NCI-H146 treated with DMSO at 0.1 percent for 48 hours (cell line): ENCODE results near the gene PDK1.
"Not testable (repeated sequence)": the region's sequence is repeated elsewhere in the genome, so short reads cannot be mapped to it uniquely, and the experiment has no call there.

Experiments
- DNase-seq: peaks from one replicate; lab custom pipeline; 2025; ENCODE audit not compliant: unreplicated experiment; lab: John Stamatoyannopoulos, UW

The PDK1 gene

DNA sequence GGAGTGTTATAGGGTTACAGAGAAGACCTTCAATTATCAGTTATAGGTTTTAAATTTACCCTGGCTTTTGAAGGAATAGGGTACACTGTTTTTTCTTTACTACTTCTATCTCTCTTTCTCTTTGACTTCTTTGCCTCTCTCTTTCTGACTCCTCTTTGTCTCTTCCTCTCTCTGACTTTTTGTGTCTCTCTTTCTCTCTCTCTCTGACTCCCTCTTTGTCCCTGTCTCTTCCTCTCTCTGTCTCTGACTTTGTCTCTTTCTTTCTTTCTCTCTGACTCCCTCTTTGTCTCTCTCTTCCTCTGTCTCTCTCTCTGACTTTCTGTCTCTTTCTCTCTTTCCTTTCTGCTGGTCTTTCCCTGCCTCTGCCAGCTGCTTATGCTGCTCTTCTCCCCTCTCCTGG, 36.3 kb downstream of the PDK1 start:
- DNase-seq, result not testable (repeated sequence)

- DNase-seq, result peak; percentile 12
Observed at GRCh38 chr2:172596776-172597175, 40.9 kb downstream of the PDK1 start.

DNA sequence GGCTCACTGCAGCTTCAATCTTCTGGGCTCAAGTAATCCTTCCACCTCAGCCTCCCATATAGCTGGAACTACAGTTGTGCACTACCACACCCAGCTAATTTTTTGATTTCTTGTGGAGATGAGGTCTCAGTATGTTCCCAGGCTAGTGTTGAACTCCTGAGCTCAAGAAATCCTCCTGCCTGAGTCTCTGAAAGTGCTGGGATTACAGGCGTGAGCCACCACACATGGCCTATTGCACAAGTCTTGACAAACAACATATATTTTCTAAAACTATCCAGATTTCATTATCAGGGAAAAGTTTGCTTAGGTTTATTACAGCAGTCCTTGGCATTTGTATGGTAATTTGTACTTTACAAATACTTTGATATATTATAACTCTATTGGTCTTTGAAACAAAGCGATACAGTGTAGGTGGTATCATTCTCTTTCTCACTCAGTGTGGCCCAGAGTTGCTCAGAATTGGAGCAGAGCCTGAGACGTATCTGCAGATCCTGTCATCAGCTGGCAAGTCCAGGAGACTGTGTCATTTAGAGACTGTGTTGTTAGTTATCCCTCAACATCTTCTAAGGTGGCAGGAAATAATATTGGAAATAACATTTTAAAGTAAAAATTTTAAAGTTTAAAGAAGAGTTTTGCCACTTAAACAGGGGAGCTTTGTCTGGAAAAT, 41.4 kb downstream of the PDK1 start:
- no peak for DNase-seq

DNA sequence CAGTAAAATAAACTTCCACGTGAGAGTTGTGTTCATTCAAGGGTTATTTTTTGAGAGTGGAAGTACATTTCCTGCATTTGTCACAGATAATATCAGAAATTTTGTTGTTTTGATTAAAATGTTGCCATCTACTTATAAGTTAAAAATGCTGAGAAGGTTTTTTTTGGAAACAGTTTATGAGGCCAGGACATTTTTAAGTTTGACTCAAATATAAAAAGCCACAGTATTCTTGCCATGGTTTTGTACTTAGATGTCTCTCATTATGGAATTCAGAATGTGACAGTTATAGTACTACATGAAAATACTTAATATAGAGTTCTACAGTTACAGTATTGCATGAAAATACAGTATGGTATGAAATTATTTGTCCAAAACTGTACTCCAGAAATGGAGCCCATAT, 44.1 kb downstream of the PDK1 start:
- no peak for DNase-seq

GRCh38 chr2:172600557-172601008, 44.7 kb downstream of the PDK1 start:
- DNase-seq, result no peak

DNA sequence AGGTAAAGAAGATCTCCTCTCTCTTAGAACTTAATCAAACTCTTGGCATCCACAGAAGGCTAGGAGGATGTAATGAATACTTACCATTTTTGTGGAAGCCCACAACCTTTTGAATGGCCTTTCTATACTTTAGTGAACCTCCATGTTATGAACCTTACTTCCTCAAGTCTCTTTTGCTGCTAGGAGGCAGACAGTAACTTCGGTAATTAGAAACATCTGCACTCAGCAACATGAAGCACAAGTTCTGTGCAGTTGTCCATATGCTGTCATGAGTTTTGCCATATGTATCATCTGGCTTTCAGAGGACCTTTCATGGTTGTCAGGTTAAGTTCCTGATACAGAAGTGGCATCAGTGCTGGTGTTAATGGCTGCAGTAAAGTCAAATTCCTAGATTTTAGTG, 50.4 kb downstream of the PDK1 start:
- no peak for DNase-seq

GRCh38 chr2:172607379-172607928, 51.6 kb downstream of the PDK1 start:
- no peak for DNase-seq

GRCh38 chr2:172609488-172609887, 53.6 kb downstream of the PDK1 start:
- no peak for DNase-seq

GRCh38 chr2:172612051-172612450, 56.2 kb downstream of the PDK1 start:
- DNase-seq, result no peak

GRCh38 chr2:172613040-172613439, 57.1 kb downstream of the PDK1 start:
- no peak for DNase-seq

GRCh38 chr2:172613615-172614231, 57.8 kb downstream of the PDK1 start:
- no peak for DNase-seq

DNA sequence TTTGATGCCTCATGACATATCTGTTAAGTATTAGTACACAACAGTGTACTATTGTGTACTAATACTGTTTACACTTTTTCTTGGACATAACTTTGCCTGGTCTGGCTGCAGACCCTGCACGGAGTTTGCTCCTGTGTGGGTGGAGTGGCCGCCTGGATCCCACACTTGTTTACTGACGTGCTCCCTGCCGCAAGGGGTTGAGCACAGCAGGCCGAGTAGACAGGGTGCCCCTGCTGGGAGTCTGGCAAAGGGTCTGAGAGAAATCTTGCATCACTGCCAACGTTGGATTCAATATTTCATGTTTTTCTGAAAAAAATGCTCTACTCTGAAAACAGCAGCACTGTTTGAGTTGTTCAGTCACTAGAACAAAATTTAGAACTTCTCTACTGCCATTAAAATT, 59.0 kb downstream of the PDK1 start:
- DNase-seq, result no peak

GRCh38 chr2:172615727-172616261, 59.9 kb downstream of the PDK1 start:
- DNase-seq, result no peak

DNA sequence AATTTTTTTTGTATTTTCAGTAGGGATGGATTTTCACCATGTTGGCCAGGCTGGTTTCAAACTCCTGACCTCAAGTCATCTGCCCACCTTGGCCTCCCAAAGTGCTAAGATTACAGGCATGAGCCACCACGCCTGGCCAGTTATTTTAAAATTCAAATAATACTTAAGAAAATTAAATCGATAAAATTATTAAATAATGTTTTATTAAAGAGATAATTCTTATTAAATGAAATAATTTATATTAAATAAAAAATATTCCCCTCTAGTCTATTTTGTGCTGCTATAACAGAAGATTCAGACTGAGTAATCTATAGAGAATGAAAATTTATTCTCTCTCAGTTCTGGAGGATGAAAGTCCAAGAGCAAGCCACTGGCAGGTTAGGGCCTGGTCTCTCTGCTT, 61.2 kb downstream of the PDK1 start:
- no peak for DNase-seq

GRCh38 chr2:172623249-172623965, 67.5 kb downstream of the PDK1 start:
- no peak for DNase-seq

DNA sequence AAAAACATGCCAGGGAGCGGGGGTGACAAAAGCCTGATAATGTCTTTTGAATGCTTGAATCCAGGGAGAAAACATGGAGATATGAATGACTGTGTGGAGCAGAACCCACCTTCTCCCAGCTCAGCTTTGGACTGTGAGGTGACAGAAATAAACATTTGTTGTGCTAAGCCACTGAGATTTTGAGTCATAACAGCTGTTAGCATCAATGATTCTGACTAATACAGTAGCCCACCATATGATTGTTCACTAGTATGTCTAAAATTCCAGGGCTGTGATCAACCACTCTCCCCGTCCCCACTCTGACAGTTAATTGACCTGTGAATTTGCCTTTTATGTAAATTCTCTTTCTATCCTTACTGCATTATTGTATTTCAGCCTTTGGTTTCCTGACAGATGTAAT, 69.1 kb downstream of the PDK1 start:
- DNase-seq, result no peak

DNA sequence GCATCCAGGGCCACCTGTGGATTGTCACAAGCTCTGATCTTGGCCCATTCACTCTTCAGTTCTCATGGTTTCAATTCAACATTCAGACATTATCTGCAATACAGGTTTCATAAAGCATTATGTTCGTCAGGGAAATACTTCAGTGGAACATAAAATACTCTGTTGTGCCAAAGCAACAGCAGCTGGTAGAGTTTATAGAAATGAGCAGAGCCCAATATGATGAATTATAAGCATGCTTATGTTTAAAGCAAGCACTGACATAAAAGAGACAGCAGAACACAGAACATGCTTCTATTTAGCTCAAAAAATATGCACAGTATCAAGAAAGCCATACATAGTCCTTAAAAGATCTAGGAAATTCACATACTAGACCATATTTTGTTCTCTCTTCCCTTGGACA, 71.3 kb downstream of the PDK1 start:
- DNase-seq, result no peak

GRCh38 chr2:172628085-172628484, 72.2 kb downstream of the PDK1 start:
- DNase-seq, result no peak

DNA sequence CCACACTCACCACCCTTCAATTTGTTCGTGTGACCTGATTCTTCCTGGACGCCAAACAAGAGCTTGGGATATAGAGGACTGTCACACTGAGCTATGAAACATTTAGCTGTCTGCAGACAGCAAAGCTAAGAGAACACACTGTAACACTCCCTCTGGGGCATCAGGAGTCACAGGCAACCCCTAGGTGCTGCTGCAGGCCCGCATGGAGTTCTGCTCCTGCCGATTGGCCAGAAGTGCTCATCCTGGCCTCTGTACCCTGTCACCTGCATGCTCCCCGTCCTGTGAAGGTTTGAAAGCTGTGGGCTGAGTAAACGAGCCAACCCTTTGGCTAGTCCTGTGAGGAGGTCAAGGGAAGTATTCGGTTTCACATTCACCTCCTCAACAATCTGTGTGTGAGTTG, 73.7 kb downstream of the PDK1 start:
- no peak for DNase-seq

- no peak for DNase-seq
Observed at GRCh38 chr2:172630181-172630580, 74.3 kb downstream of the PDK1 start.

- DNase-seq, result no peak
Observed at GRCh38 chr2:172634477-172634876, 78.6 kb downstream of the PDK1 start.

DNA sequence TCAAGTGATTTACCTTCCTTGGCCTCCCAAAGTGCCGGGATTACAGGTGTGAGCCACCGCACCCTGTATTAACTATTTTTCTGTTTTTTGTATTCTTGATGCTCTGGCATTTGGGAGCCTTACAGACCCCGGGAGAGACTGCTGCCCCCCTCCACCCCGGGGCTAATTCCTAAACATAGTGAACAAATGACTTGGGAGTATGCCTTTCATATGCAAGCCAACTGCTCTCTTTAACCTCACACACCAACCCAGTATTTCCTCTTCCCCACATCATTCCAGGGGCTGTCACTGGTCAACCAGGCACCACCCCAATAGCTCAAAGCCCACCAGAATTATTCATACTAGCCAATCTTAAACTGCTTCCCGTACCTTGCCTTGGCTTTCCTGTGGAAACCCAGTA, 79.7 kb downstream of the PDK1 start:
- no peak for DNase-seq
